Measurements from ENCODE around the gene PPFIBP1. TPM values are rescaled to one million over a fixed set of nuclear protein-coding genes. Genes with fewer than 3 reads are reported as not detected.
"Not testable (repeated sequence)": the region's sequence is repeated elsewhere in the genome, so short reads cannot be mapped to it uniquely, and the experiment has no call there.

Gene PPFIBP1
- total RNA-seq, 2 donors from 2014 or later, result 61.3 to 121 TPM

- intact Hi-C loops (cut with DNase I), result no loop called here
- no peak overlapping the region for H3K4me3 ChIP-seq
- DNase-seq (ENCODE audit: low spot score), result no peak
- no peak overlapping the region for H3K27ac ChIP-seq
- H3K4me1 ChIP-seq (replicated peaks), result no peaks in the 10 kb centered on the region
- H3K36me3 ChIP-seq, result no peaks in the 10 kb centered on the region
- TF ChIP-seq CTCF (IDR thresholded peaks at IDR 0.05) (no peak), POLR2A (IDR thresholded peaks at IDR 0.05) (no peak), POLR2AphosphoS5 (IDR thresholded peaks at IDR 0.05) (no peak)
- H3K27me3 ChIP-seq (replicated peaks; ENCODE audit: insufficient read depth), result no peaks in the 10 kb centered on the region
- 77% methylated on average over 7 of the region's 7 CpGs for WGBS
- H3K9me3 ChIP-seq, result no peaks in the 10 kb centered on the region
Observed at GRCh38 chr12:27627123-27627852, 103.3 kb downstream of the PPFIBP1 start.

- H3K27ac ChIP-seq; H3K9me3 ChIP-seq; H3K4me1 ChIP-seq (replicated peaks); H3K27me3 ChIP-seq (replicated peaks; ENCODE audit: insufficient read depth); H3K4me3 ChIP-seq; DNase-seq (ENCODE audit: low spot score); H3K36me3 ChIP-seq; intact Hi-C loops (cut with DNase I): not testable (repeated sequence)
- WGBS, result 59% methylated on average over 2 of the region's 2 CpGs
Observed at GRCh38 chr12:27627853-27628469, 104.0 kb downstream of the PPFIBP1 start.

- WGBS, result 80% methylated on average over 2 of the region's 2 CpGs
Observed at GRCh38 chr12:27630219-27630618, 106.2 kb downstream of the PPFIBP1 start.

GRCh38 chr12:27631365-27631764 lies 107.4 kb downstream of the PPFIBP1 start:
- TF ChIP-seq POLR2A (IDR thresholded peaks at IDR 0.05), result no peak
- no peak for TF ChIP-seq CTCF (IDR thresholded peaks at IDR 0.05)
- TF ChIP-seq POLR2AphosphoS5 (IDR thresholded peaks at IDR 0.05), result no peak
- H3K27me3 ChIP-seq (replicated peaks; ENCODE audit: insufficient read depth), result no peaks in the 10 kb centered on the region
- no peak overlapping the region for H3K27ac ChIP-seq
- no peaks in the 10 kb centered on the region for H3K9me3 ChIP-seq
- intact Hi-C loops (cut with DNase I), result no loop called here
- no peak for DNase-seq (ENCODE audit: low spot score)
- 90% methylated on average over 5 of the region's 5 CpGs for WGBS
- H3K4me1 ChIP-seq (replicated peaks), result no peaks in the 10 kb centered on the region
- H3K4me3 ChIP-seq, result no peak overlapping the region
- no peaks in the 10 kb centered on the region for H3K36me3 ChIP-seq

More at GRCh38 chr12:27630219-27630618, 106.2 kb downstream of the PPFIBP1 start:
- DNase-seq (ENCODE audit: low spot score); intact Hi-C loops (cut with DNase I); H3K4me1 ChIP-seq (replicated peaks); H3K27me3 ChIP-seq (replicated peaks; ENCODE audit: insufficient read depth); H3K4me3 ChIP-seq; H3K9me3 ChIP-seq; H3K27ac ChIP-seq; H3K36me3 ChIP-seq: not testable (repeated sequence)

- Histone ChIP-seq H3K36me3 (no peaks in the 10 kb centered on the region), H3K27me3 (replicated peaks; ENCODE audit: insufficient read depth) (no peaks in the 10 kb centered on the region), H3K9me3 (no peaks in the 10 kb centered on the region), H3K27ac (no peak overlapping the region), H3K4me1 (replicated peaks) (no peaks in the 10 kb centered on the region), H3K4me3 (no peak overlapping the region)
- TF ChIP-seq CTCF (IDR thresholded peaks at IDR 0.05), result no peak
- TF ChIP-seq POLR2A (IDR thresholded peaks at IDR 0.05), result no peak
- TF ChIP-seq POLR2AphosphoS5 (IDR thresholded peaks at IDR 0.05), result no peak
- WGBS, result 80% methylated on average over 2 of the region's 2 CpGs
- DNase-seq (ENCODE audit: low spot score), result no peak
- intact Hi-C loops (cut with DNase I), result no loop called here
Observed at GRCh38 chr12:27631813-27632491, 107.9 kb downstream of the PPFIBP1 start.

Measured in prostate gland (tissue), 2 donors.